Mesenchymal stem cell (in vitro differentiated cells and primary cell): ENCODE data around the gene CMSS1.

Source experiments
- DNase-seq: peaks from one replicate; pipeline ENCODE4 v3.0.0-alpha.2; 2013
- H2AFZ ChIP-seq: one replicate; pipeline ENCODE4 v1.6.1; 2013; ENCODE audit warnings: low read depth, mild to moderate bottlenecking, control low read depth, inconsistent platforms, low read length, moderate library complexity
- H2AK5ac ChIP-seq: 2 replicates; pipeline ENCODE4 v1.6.1; 2013; ENCODE audit warnings: low read length, moderate library complexity, mild to moderate bottlenecking, inconsistent platforms; ENCODE audit not compliant: severe bottlenecking
- H2BK120ac ChIP-seq: one replicate; pipeline ENCODE4 v1.6.1; 2013; ENCODE audit warnings: low read depth, mild to moderate bottlenecking, inconsistent platforms, low read length, moderate library complexity
- H2BK12ac ChIP-seq, 2 experiments: one replicate each; pipeline ENCODE4 v1.6.1; 2013; ENCODE audit warnings: inconsistent platforms in 2 of 2, low read length in 2 of 2, mild to moderate bottlenecking in 2 of 2, moderate library complexity in 2 of 2, control low read depth in 1 of 2
- H2BK15ac ChIP-seq: one replicate; pipeline ENCODE4 v1.6.1; 2013; ENCODE audit warnings: mild to moderate bottlenecking, low read depth, inconsistent platforms; ENCODE audit not compliant: poor library complexity, severe bottlenecking
- H2BK5ac ChIP-seq: 2 replicates; pipeline ENCODE4 v1.6.1; 2013; ENCODE audit warnings: low read depth, mild to moderate bottlenecking, low read length, control low read depth, inconsistent platforms; ENCODE audit not compliant: poor library complexity, severe bottlenecking
- H3K14ac ChIP-seq, 2 experiments: one replicate each; pipeline ENCODE4 v1.6.1; 2013; ENCODE audit warnings: inconsistent platforms in 2 of 2, low read length in 2 of 2, control low read depth in 1 of 2, mild to moderate bottlenecking in 1 of 2, moderate library complexity in 1 of 2
- H3K18ac ChIP-seq, 2 experiments: one replicate each; pipeline ENCODE4 v1.6.1; 2013; ENCODE audit warnings: inconsistent platforms in 2 of 2, low read length in 2 of 2, control low read depth in 1 of 2, low read depth in 1 of 2, mild to moderate bottlenecking in 1 of 2
- H3K23ac ChIP-seq, 2 experiments: one replicate each; pipeline ENCODE4 v1.6.1; 2013; ENCODE audit warnings: inconsistent platforms in 2 of 2, low read length in 2 of 2, mild to moderate bottlenecking in 2 of 2, moderate library complexity in 2 of 2, control low read depth in 1 of 2
- H3K27ac ChIP-seq: 2 replicates; pipeline ENCODE4 v1.5.1; 2013; ENCODE audit warnings: mild to moderate bottlenecking, moderate library complexity, low read length, control low read depth, inconsistent platforms; ENCODE audit not compliant: poor library complexity, severe bottlenecking
- H3K27me3 ChIP-seq, 2 experiments: 2 replicates each; pipeline versions ENCODE4 v1.6.1 to v1.7.0; 2013; ENCODE audit warnings: low read length in 2 of 2, mild to moderate bottlenecking in 2 of 2, moderate library complexity in 2 of 2, control low read depth in 1 of 2, inconsistent platforms in 1 of 2; ENCODE audit not compliant: control insufficient read depth in 1 of 2, insufficient read depth in 1 of 2
- H3K36me3 ChIP-seq, 2 experiments: 2 replicates each; pipeline versions ENCODE4 v1.6.1 to v1.7.0; 2013; ENCODE audit warnings: low read length in 2 of 2, control low read depth in 1 of 2, inconsistent platforms in 1 of 2, low read depth in 1 of 2, mild to moderate bottlenecking in 1 of 2; ENCODE audit not compliant: insufficient read depth in 2 of 2, control insufficient read depth in 1 of 2
- H3K4ac ChIP-seq, 2 experiments: one replicate each; pipeline ENCODE4 v1.6.1; 2013; ENCODE audit warnings: inconsistent platforms in 2 of 2, low read length in 2 of 2, mild to moderate bottlenecking in 2 of 2, moderate library complexity in 2 of 2, control low read depth in 1 of 2, low read depth in 1 of 2
- H3K4me1 ChIP-seq: 2 replicates; pipeline ENCODE4 v1.6.1; 2013; ENCODE audit warnings: low read depth, low read length, control low read depth; ENCODE audit not compliant: control insufficient read depth, insufficient read depth
- H3K4me2 ChIP-seq: 2 replicates; pipeline ENCODE4 v1.6.1; 2013; ENCODE audit warnings: low read length, mild to moderate bottlenecking, inconsistent platforms; ENCODE audit not compliant: poor library complexity, severe bottlenecking
- H3K4me3 ChIP-seq, 2 experiments: 2 replicates each; pipeline versions ENCODE4 v1.5.1 to v1.7.0; 2013; ENCODE audit warnings: low read length in 2 of 2, mild to moderate bottlenecking in 2 of 2, control low read depth in 1 of 2, low read depth in 1 of 2; ENCODE audit not compliant: insufficient read depth in 1 of 2
- H3K79me1 ChIP-seq: replicated peaks from 2 replicates; pipeline ENCODE4 v1.6.1; 2013; ENCODE audit warnings: mild to moderate bottlenecking, control low read depth, low read length, inconsistent platforms; ENCODE audit not compliant: poor library complexity, severe bottlenecking
- H3K9ac ChIP-seq: 2 replicates; pipeline ENCODE4 v1.7.0; 2013; ENCODE audit warnings: mild to moderate bottlenecking, low read length, moderate library complexity
- H3K9me3 ChIP-seq: 2 replicates; pipeline ENCODE4 v1.7.0; 2013; ENCODE audit warnings: mild to moderate bottlenecking, low read length; ENCODE audit not compliant: control insufficient read depth
- H4K8ac ChIP-seq: one replicate; pipeline ENCODE4 v1.6.1; 2013; ENCODE audit warnings: inconsistent platforms, mild to moderate bottlenecking, low read length, moderate library complexity
- H4K91ac ChIP-seq: one replicate; pipeline ENCODE4 v1.6.1; 2013; ENCODE audit warnings: mild to moderate bottlenecking, low read length, inconsistent platforms
- WGBS: methylation state at CpG from one replicate; pipeline ENCODE4 v1.1.7; 2013; ENCODE audit warnings: mixed read lengths; 5-methylcytosine and 5-hydroxymethylcytosine counted together

Gene CMSS1

DNA sequence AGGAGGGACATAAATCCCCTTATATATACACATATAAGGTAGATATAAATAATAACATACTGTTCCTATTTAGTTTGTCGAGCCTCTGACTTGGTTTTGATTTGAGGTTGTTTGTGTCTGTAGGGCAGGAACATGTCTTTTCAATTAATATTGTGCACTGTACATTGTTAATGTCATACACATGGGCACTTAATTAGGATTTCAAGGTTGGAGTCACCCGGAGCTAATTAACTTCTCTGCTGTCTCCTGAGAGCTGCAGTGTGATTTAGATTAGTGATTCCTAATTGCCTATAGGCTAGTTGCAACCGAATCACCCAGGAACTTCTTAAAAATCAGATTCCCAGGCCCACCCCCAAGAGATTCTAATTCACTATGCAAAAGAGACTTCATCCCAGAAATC is 347.1 kb downstream of the CMSS1 start:
- no peaks in the 10 kb centered on the region for H3K9me3 ChIP-seq
- no peaks in the 10 kb centered on the region for H3K79me1 ChIP-seq
- H2BK15ac ChIP-seq: no peak overlapping the region
- no peak overlapping the region for H3K4me3 ChIP-seq
- H3K4me2 ChIP-seq: no peak overlapping the region
- WGBS: 100% methylated on average over 2 of the region's 3 CpGs
- H4K8ac ChIP-seq: no peak overlapping the region
- H3K18ac ChIP-seq: no peak overlapping the region
- H3K27me3 ChIP-seq: no peaks in the 10 kb centered on the region
- DNase-seq: no peak
- H3K4me1 ChIP-seq: no peaks in the 10 kb centered on the region
- no peak overlapping the region for H3K27ac ChIP-seq
- no peak overlapping the region for H2BK120ac ChIP-seq
- no peak overlapping the region for H3K4ac ChIP-seq
- H3K9ac ChIP-seq: peak overlapping the region; percentile 8
- no peak overlapping the region for H2AFZ ChIP-seq
- no peak overlapping the region for H2BK12ac ChIP-seq
- H3K36me3 ChIP-seq: no peaks in the 10 kb centered on the region
- H3K23ac ChIP-seq: no peak overlapping the region
- no peak overlapping the region for H2AK5ac ChIP-seq
- H2BK5ac ChIP-seq: no peak overlapping the region
- H3K14ac ChIP-seq: no peak overlapping the region
- H4K91ac ChIP-seq: no peak overlapping the region

DNA sequence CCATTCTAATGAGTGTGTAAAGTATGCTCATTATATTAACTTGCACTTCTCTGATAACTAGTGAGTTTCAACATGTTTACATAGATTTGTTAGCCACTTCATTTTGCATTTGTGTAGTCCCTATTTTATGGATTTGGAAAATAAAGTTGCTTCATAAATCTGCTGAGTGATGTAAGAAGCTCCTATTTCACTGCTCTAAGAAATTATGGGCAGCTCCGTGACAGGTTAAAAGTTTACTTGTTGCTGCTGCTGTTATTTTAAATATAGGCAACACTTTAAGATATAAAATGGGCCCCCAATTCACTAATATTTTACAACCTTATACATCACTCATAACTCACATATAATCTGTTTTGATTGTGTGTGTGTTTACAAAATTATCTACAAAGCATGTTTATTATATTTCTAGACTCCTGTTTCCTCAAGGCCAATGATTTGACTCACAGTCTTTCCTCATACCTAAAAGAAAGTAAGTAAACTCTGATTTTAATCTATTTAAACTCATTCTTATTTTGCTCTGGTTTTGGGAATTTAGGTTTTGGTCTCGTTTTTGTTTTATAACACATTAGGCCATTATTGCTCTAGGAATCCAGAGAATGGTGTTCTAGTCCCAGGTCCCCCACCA is 348.4 kb downstream of the CMSS1 start:
- H3K23ac ChIP-seq: no peak overlapping the region

DNA sequence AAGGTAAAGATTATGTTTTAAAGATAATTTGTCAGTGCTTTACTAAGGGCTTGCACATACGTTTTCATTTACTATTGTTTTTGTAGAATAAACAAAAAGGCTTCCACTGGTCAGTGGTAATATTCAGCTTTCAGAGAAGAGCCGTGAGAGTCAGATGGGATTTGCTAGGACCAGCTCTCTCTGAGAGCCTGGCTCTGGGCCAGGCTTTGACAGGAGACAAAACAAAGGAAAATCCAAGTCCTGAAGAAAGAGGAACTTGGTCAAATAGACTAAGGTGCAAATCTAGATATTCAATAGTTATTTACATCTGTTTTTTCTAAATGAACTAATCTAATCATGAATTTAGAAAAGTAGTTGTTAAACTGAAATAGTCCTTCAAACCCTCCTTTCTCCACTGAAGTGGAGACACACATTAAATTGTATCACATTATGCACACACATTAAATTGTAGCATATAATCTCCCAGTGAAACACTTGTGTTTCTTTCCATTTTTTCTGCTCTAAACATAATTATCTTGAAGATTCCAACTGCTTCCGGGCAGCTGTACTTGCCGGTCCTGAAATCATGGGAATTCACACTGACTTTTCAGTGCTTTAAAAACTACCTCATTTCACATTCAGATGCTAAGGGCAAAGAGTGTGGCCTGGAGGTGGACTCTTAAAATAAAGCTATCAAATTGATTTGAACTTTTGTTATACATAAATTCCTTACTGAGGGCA is 351.7 kb downstream of the CMSS1 start:
- no peaks in the 10 kb centered on the region for H3K79me1 ChIP-seq
- H4K91ac ChIP-seq: no peak overlapping the region
- H3K27me3 ChIP-seq: no peaks in the 10 kb centered on the region
- H3K27ac ChIP-seq: no peak overlapping the region
- H2AFZ ChIP-seq: no peak overlapping the region
- H2BK15ac ChIP-seq: no peak overlapping the region
- no peaks in the 10 kb centered on the region for H3K9me3 ChIP-seq
- no peaks in the 10 kb centered on the region for H3K4me1 ChIP-seq
- no peak overlapping the region for H3K23ac ChIP-seq
- no peak overlapping the region for H2BK12ac ChIP-seq
- no peak overlapping the region for H3K4me3 ChIP-seq
- no peak overlapping the region for H2BK5ac ChIP-seq
- H2AK5ac ChIP-seq: no peak overlapping the region
- H3K18ac ChIP-seq: no peak overlapping the region
- H3K36me3 ChIP-seq: peaks cover 0 to 8% of the 10 kb centered on the region in 2 experiments
- H3K4me2 ChIP-seq: no peak overlapping the region
- H2BK120ac ChIP-seq: no peak overlapping the region
- H3K9ac ChIP-seq: no peak overlapping the region
- peak; percentile 35 for DNase-seq
- no peak overlapping the region for H3K4ac ChIP-seq
- WGBS: 71% methylated on average over 4 of the region's 4 CpGs
- no peak overlapping the region for H3K14ac ChIP-seq
- H4K8ac ChIP-seq: no peak overlapping the region

More for the DNA sequence above, 348.4 kb downstream of the CMSS1 start:
- Histone ChIP-seq H3K4me1 (no peaks in the 10 kb centered on the region), H2BK12ac (no peak overlapping the region), H2BK120ac (no peak overlapping the region), H4K8ac (no peak overlapping the region), H2AK5ac (no peak overlapping the region), H3K9me3 (no peaks in the 10 kb centered on the region), H3K14ac (no peak overlapping the region), H3K27me3 (no peaks in the 10 kb centered on the region), H3K4ac (no peak overlapping the region), H2BK15ac (no peak overlapping the region), H3K27ac (no peak overlapping the region), H4K91ac (no peak overlapping the region), H3K9ac (no peak overlapping the region), H2AFZ (no peak overlapping the region), H3K79me1 (no peaks in the 10 kb centered on the region), H3K18ac (no peak overlapping the region), H2BK5ac (no peak overlapping the region), H3K4me2 (no peak overlapping the region), H3K4me3 (no peak overlapping the region), H3K36me3 (no peaks in the 10 kb centered on the region)
- 100% methylated on average over 1 of the region's 2 CpGs for WGBS
- no peak for DNase-seq

DNA sequence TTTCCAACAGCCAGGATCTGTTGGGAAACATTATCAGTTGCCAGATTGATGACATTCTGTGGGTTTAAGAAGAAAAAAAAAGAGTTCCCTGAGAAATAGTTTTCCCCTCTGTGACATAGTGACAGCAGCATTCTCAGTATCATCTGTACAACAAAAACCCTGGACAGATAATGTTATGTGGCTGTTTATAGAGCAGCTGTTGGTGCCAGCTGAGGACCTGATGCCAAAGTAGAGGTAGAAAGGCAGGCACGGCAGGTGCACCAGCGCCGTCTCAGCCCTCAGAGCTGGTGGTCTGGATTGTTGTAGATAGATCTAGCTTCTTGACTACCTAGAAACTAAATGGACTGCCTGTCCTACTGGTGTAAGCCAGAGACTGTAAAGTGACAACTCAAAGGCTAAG is 352.8 kb downstream of the CMSS1 start:
- 100% methylated on average over 3 of the region's 3 CpGs for WGBS

More for the DNA sequence above, 352.8 kb downstream of the CMSS1 start:
- Histone ChIP-seq H3K14ac (no peak overlapping the region), H2AFZ (no peak overlapping the region), H3K4me3 (no peak overlapping the region), H3K9me3 (no peaks in the 10 kb centered on the region), H2BK15ac (no peak overlapping the region), H4K8ac (no peak overlapping the region), H2BK12ac (no peak overlapping the region), H3K27ac (no peak overlapping the region), H3K4me2 (no peak overlapping the region), H3K4me1 (no peaks in the 10 kb centered on the region), H2BK5ac (no peak overlapping the region), H3K18ac (peak overlapping the region in 1 of 2 experiments; percentile 14), H2AK5ac (no peak overlapping the region), H3K9ac (no peak overlapping the region), H4K91ac (no peak overlapping the region), H3K23ac (no peak overlapping the region), H3K27me3 (no peaks in the 10 kb centered on the region), H3K36me3 (peaks cover 0 to 8% of the 10 kb centered on the region in 2 experiments), H2BK120ac (no peak overlapping the region), H3K79me1 (no peaks in the 10 kb centered on the region), H3K4ac (no peak overlapping the region)
- DNase-seq: no peak
